NCI-H128 (cell line): Measurements from ENCODE around the gene GJE1.

Experiments used
- DNase-seq: peaks from one replicate; lab custom pipeline; 2025; ENCODE audit not compliant: unreplicated experiment; lab: John Stamatoyannopoulos, UW

Gene GJE1

GRCh38 chr6:142165227-142165626, 32.5 kb downstream of the GJE1 start:
- no peak for DNase-seq

GRCh38 chr6:142167071-142167470, 34.3 kb downstream of the GJE1 start:
- DNase-seq = no peak

GRCh38 chr6:142167486-142167885, 34.8 kb downstream of the GJE1 start:
- no peak for DNase-seq

- no peak for DNase-seq
These were observed 38.6 kb downstream of the GJE1 start for GRCh38 chr6:142171351-142171750.

GRCh38 chr6:142172758-142173157, 40.0 kb downstream of the GJE1 start:
- no peak for DNase-seq

- no peak for DNase-seq
These were observed 41.3 kb downstream of the GJE1 start for GRCh38 chr6:142173980-142174379.

GRCh38 chr6:142174703-142175102, 42.0 kb downstream of the GJE1 start:
- DNase-seq = no peak

GRCh38 chr6:142178129-142178528, 45.4 kb downstream of the GJE1 start:
- DNase-seq = no peak

GRCh38 chr6:142182004-142182403, 49.3 kb downstream of the GJE1 start:
- DNase-seq = no peak

- no peak for DNase-seq
These were observed 50.6 kb downstream of the GJE1 start for GRCh38 chr6:142183351-142183750.

GRCh38 chr6:142184307-142184706, 51.6 kb downstream of the GJE1 start:
- no peak for DNase-seq
